Endothelial cell of umbilical vein (primary cell): Measurements from ENCODE around the gene MAN2B2. TPM values are rescaled to one million over a fixed set of nuclear protein-coding genes. Genes with fewer than 3 reads are reported as not detected.
"Not testable (repeated sequence)": the region's sequence is repeated elsewhere in the genome, so short reads cannot be mapped to it uniquely, and the experiment has no call there.

ENCODE experiments used
- BruUV-seq: library from RNA; stranded (reverse); fragments of 400-500 nt; replicated peaks from 2 replicates; lab custom pipeline; 2021; lab: Mats Ljungman, UMichigan
- CTCF ChIA-PET: fragments of 300-600, 350-600 bp; sonication (Branson Sonifier 250); formaldehyde crosslinking; loops from one replicate; lab custom pipeline; 2021; ENCODE audit warnings: antibody characterized with exemption, inconsistent platforms; lab: Charles Lee
- POLR2A ChIA-PET: fragments of 300-600, 350-600 bp; sonication (Branson Sonifier 250); formaldehyde crosslinking; loops from one replicate; lab custom pipeline; 2021; ENCODE audit warnings: antibody characterized with exemption, inconsistent platforms; lab: Charles Lee
- DNase-seq: peaks from one replicate; pipeline ENCODE4 v3.0.0-alpha.2; 2011; ENCODE audit warnings: low read depth, low spot score
- FAIRE-seq: peaks from 2 replicates; lab custom pipeline; 2011; peaks lifted over from hg19 to GRCh38; lab: Jason Lieb, UNC
- H2AFZ ChIP-seq: 2 replicates; pipeline ENCODE4 v1.6.0; 2012; ENCODE audit warnings: low read depth, low read length, control low read depth, inconsistent platforms
- H3K27ac ChIP-seq: 2 replicates; pipeline ENCODE4 v1.5.1; 2011; ENCODE audit warnings: low read depth, mild to moderate bottlenecking, control low read depth, low read length, moderate library complexity; ENCODE audit not compliant: insufficient read depth
- H3K27me3 ChIP-seq, 2 experiments: 2 replicates each; pipeline versions ENCODE4 v1.6.0 to v1.6.1; 2011; ENCODE audit warnings: low read length in 2 of 2, mixed read lengths in 1 of 2; ENCODE audit not compliant: control insufficient read depth in 2 of 2, insufficient read depth in 2 of 2
- H3K36me3 ChIP-seq, 2 experiments: 2 replicates in 1 of 2; 3 replicates in 1 of 2; pipeline ENCODE4 v1.5.1; 2011; ENCODE audit warnings: low read length in 2 of 2, mild to moderate bottlenecking in 1 of 2, moderate library complexity in 1 of 2; ENCODE audit not compliant: control insufficient read depth in 2 of 2, insufficient read depth in 2 of 2; ENCODE audit errors: extremely low read depth in 1 of 2
- H3K4me1 ChIP-seq: 3 replicates; pipeline ENCODE4 v1.5.1; 2011; ENCODE audit warnings: mild to moderate bottlenecking, low read length; ENCODE audit not compliant: control insufficient read depth, insufficient read depth; ENCODE audit errors: extremely low read depth
- H3K4me2 ChIP-seq: 2 replicates; pipeline ENCODE4 v1.6.1; 2011; ENCODE audit warnings: low read length, control low read depth, mixed read lengths; ENCODE audit not compliant: insufficient read depth
- H3K4me3 ChIP-seq, 3 experiments: fragments of 200-600 bp in 1 of 3; sonication (generic), shearing (Covaris generic) in 1 of 3; replicated peaks in 1 of 3; 2 replicates each; pipeline ENCODE4 v1.5.1; 2011 to 2016; ENCODE audit warnings: control low read depth in 3 of 3, low read length in 3 of 3, mild to moderate bottlenecking in 2 of 3, inconsistent platforms in 1 of 3, low read depth in 1 of 3, moderate library complexity in 1 of 3; ENCODE audit not compliant: insufficient read depth in 1 of 3
- H3K79me2 ChIP-seq: 2 replicates; pipeline ENCODE4 v1.6.0; 2012; ENCODE audit warnings: low read length, inconsistent platforms; ENCODE audit not compliant: control insufficient read depth, insufficient read depth
- H3K9ac ChIP-seq: replicated peaks from 2 replicates; pipeline ENCODE3; 2011; ENCODE audit warnings: low read length, control low read depth; ENCODE audit not compliant: insufficient read depth; ENCODE audit errors: extremely low read depth
- H3K9me1 ChIP-seq: replicated peaks from 3 replicates; pipeline ENCODE4 v1.6.0; 2011; ENCODE audit warnings: mild to moderate bottlenecking, low read length; ENCODE audit not compliant: control insufficient read depth, insufficient read depth; ENCODE audit errors: extremely low read depth
- H3K9me3 ChIP-seq: replicated peaks from 2 replicates; pipeline ENCODE4 v1.5.1; 2012; ENCODE audit warnings: low read length, inconsistent platforms; ENCODE audit not compliant: control insufficient read depth, insufficient read depth
- H4K20me1 ChIP-seq: replicated peaks from 2 replicates; pipeline ENCODE3; 2011; ENCODE audit warnings: mild to moderate bottlenecking, low read length; ENCODE audit not compliant: control insufficient read depth, insufficient read depth; ENCODE audit errors: extremely low read depth
- EZH2 ChIP-seq: IDR thresholded peaks from 2 replicates; pipeline ENCODE4 v1.6.1; 2012; ENCODE audit warnings: borderline replicate concordance, low read depth, mild to moderate bottlenecking, moderate library complexity, low read length, inconsistent platforms; ENCODE audit not compliant: severe bottlenecking
- FOS ChIP-seq: IDR thresholded peaks from 2 replicates; pipeline ENCODE4 v1.6.1; 2011; ENCODE audit warnings: mild to moderate bottlenecking, low read length, moderate library complexity, borderline replicate concordance; ENCODE audit not compliant: insufficient read depth
- GATA2 ChIP-seq: IDR thresholded peaks from 2 replicates; pipeline ENCODE4 v1.7.0; 2011; ENCODE audit warnings: low read depth, mild to moderate bottlenecking, moderate library complexity, mixed read lengths, low read length; ENCODE audit not compliant: insufficient read length, insufficient read depth
- JUN ChIP-seq: IDR thresholded peaks from 2 replicates; pipeline ENCODE4 v1.6.1; 2011; ENCODE audit warnings: borderline replicate concordance, low read depth; ENCODE audit not compliant: insufficient read length, insufficient read depth
- MYC ChIP-seq: IDR thresholded peaks from one replicate; pipeline ENCODE4 v1.6.1; 2011; ENCODE audit warnings: mild to moderate bottlenecking, low read depth, low read length
- POLR2A ChIP-seq: IDR thresholded peaks from 2 replicates; pipeline ENCODE4 v1.6.1; 2012; ENCODE audit warnings: low read depth, mild to moderate bottlenecking, control low read depth, low read length
- POLR2AphosphoS5 ChIP-seq: IDR thresholded peaks from 2 replicates; pipeline ENCODE4 v1.6.1; 2012; ENCODE audit warnings: low read depth, mild to moderate bottlenecking, control low read depth, low read length, moderate library complexity; ENCODE audit not compliant: insufficient read depth
- dilution Hi-C: fragments of 300-500 bp; cut with MboI; formaldehyde crosslinking; loops from one replicate; pipeline ENCODE4 v1.15.0; 2019; ENCODE audit warnings: low sequenced_read_pairs; ENCODE audit not compliant: extremely low pct_ligation_motif_present
- intact Hi-C: fragments of 100-400 bp; cut with micrococcal nuclease; formaldehyde crosslinking; loops from one replicate; pipeline ENCODE4 v1.10.0; 2022
- polyA plus RNA-seq, 4 experiments: library from polyadenylated mRNA; depleted of rRNA in 3 of 4; stranded (reverse) in 3 of 4; unstranded in 1 of 4; fragments of >200 nt; gene quantifications; 2 replicates each; pipeline versions ENCODE4 v1.2.1 to v1.2.3, GENCODE V29; 2011 to 2012; ENCODE audit warnings: missing spikeins in 1 of 4
- total RNA-seq: library from RNA; stranded (reverse); gene quantifications from 2 replicates; pipeline ENCODE4 v1.2.3, GENCODE V29; 2021
- TF ChIP-seq, protein P1 (sequence below), 2 donors: IDR thresholded peaks; 1 replicate in 1 of 2; 2 replicates in 1 of 2; pipeline ENCODE4 v1.5.1; 2011; ENCODE audit warnings: low read length in 2 of 2, mild to moderate bottlenecking in 2 of 2, moderate library complexity in 2 of 2, control low read depth in 1 of 2, inconsistent platforms in 1 of 2, low read depth in 1 of 2; ENCODE audit not compliant: insufficient read depth in 1 of 2; ENCODE audit errors: extremely low read depth in 1 of 2
- TF ChIP-seq, protein P2 (sequence below): IDR thresholded peaks from 2 replicates; pipeline ENCODE4 v1.6.1; 2011; ENCODE audit not compliant: insufficient read depth, insufficient read length

MAN2B2 gene
- total and polyA plus RNA-seq, 2 donors (not counting 3 experiments of a cell fraction or from before 2014, with no cell fraction given), result 15.7 to 25.1 TPM

DNA sequence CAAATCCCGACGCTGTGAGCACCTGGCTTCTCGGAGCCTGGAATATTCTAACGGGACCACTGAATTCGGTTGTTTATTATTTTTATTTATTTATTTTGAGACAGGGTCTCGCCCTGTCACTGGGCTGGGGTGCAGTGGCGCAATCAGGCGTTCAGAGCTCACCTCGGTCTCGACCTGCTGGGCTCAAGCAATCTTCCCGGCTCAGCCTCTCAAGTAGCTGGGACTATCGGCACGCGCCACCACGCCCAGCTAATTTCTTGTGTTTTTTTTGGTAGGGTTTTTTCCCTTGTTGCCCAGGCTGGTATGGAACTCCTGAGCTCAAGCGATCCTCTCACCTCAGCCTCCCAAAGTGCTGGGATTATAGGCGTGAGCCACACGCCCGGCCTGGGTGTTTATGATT, 97.1 kb downstream of the MAN2B2 start:
- intact Hi-C loops (no loop called here), dilution Hi-C loops (no loop called here)
- Histone ChIP-seq H4K20me1 (no peaks in the 10 kb centered on the region), H3K9ac (no peak overlapping the region), H3K4me3 (no peak overlapping the region), H3K36me3 (no peaks in the 10 kb centered on the region), H3K79me2 (peaks cover 26% of the 10 kb centered on the region), H3K4me2 (no peak overlapping the region), H2AFZ (no peak overlapping the region), H3K27ac (no peak overlapping the region), H3K9me1 (no peaks in the 10 kb centered on the region), H3K9me3 (no peaks in the 10 kb centered on the region), H3K4me1 (peaks cover 10% of the 10 kb centered on the region), H3K27me3 (no peaks in the 10 kb centered on the region)
- POLR2A ChIA-PET, result no interaction called here
- TF ChIP-seq EZH2, result no peak
- no peak for TF ChIP-seq FOS
- no peak for TF ChIP-seq POLR2AphosphoS5
- no peak for TF ChIP-seq POLR2A
- TF ChIP-seq, protein P1, sequence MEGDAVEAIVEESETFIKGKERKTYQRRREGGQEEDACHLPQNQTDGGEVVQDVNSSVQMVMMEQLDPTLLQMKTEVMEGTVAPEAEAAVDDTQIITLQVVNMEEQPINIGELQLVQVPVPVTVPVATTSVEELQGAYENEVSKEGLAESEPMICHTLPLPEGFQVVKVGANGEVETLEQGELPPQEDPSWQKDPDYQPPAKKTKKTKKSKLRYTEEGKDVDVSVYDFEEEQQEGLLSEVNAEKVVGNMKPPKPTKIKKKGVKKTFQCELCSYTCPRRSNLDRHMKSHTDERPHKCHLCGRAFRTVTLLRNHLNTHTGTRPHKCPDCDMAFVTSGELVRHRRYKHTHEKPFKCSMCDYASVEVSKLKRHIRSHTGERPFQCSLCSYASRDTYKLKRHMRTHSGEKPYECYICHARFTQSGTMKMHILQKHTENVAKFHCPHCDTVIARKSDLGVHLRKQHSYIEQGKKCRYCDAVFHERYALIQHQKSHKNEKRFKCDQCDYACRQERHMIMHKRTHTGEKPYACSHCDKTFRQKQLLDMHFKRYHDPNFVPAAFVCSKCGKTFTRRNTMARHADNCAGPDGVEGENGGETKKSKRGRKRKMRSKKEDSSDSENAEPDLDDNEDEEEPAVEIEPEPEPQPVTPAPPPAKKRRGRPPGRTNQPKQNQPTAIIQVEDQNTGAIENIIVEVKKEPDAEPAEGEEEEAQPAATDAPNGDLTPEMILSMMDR (IDR thresholded peaks at IDR 0.05; ENCODE audit: extremely low read depth in 1 of 2, insufficient read depth in 1 of 2, low read depth in 1 of 2, low read length in 2 of 2), result no peak
- TF ChIP-seq MYC, result no peak
- no peak for TF ChIP-seq JUN
- no peak for TF ChIP-seq GATA2
- TF ChIP-seq, protein P2, sequence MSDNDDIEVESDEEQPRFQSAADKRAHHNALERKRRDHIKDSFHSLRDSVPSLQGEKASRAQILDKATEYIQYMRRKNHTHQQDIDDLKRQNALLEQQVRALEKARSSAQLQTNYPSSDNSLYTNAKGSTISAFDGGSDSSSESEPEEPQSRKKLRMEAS, result no peak
- no TSS peak for BruUV-seq
- FAIRE-seq (no peak), DNase-seq (no peak)
- CTCF ChIA-PET, result interaction anchor here (1.1 to 1.4 kb wide), 2 partner anchors 8 to 399 kb away, joined by 3 read pairs; no protein-coding TSS in a partner anchor

DNA sequence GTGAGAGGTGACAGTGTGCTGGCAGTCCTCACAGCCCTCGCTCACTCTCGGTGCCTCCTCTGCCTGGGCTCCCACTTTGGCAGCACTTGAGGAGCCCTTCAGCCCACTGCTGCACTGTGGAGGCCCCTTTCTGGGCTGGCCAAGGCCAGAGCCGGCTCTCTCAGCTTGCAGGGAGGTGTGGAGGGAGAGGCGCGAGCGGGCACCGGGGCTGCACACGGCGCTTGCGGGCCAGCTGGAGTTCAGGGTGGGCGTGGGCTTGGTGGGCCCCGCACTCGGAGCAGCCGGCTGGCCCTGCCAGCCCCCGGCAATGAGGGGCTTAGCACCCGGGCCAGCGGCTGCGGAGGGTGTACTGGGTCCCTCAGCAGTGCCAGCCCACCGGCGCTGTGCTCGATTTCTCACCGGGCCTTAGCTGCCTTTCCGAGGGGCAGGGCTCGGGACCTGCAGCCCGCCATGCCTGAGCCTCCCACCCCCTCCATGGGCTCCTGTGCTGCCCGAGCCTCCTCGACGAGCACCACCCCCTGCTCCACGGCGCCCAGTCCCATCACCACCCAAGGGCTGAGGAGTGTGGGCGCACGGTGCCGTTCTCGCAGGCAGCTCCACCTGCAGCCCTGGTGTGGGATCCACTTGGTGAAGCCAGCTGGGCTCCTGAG, 97.7 kb downstream of the MAN2B2 start:
- H3K27me3 ChIP-seq, dilution Hi-C loops, H3K9me3 ChIP-seq, DNase-seq, H3K4me3 ChIP-seq, H3K36me3 ChIP-seq, H3K9ac ChIP-seq, H4K20me1 ChIP-seq, H3K4me2 ChIP-seq, H2AFZ ChIP-seq, H3K9me1 ChIP-seq, BruUV-seq, FAIRE-seq, H3K27ac ChIP-seq: not testable (repeated sequence)
- Histone ChIP-seq H3K79me2 (peaks cover 27% of the 10 kb centered on the region), H3K4me1 (peaks cover 10% of the 10 kb centered on the region)
- intact Hi-C loops, result loop anchor here (1.0 kb wide), 1 partner anchor 32 kb away; the partner anchor contains the start of gene MRFAP1
- POLR2A ChIA-PET, result interaction anchor here (1.1 to 1.5 kb wide), 3 partner anchors 8 to 37 kb away, joined by 3 to 7 read pairs (median 3); partner anchors contain the start of gene MRFAP1L1
- CTCF ChIA-PET, result interaction anchor here (1.1 to 2.3 kb wide), 3 partner anchors 8 to 399 kb away, joined by 3 to 6 read pairs (median 3); partner anchors contain the start of gene MRFAP1
